Activated T-helper 17 cell treated with anti-CD3 and anti-CD28 coated beads, Interleukin-2, amount 50 U/mL, for 72 hours (primary cell): ENCODE data around the gene CEBPA. TPM values are rescaled to one million over a fixed set of nuclear protein-coding genes. Genes with fewer than 3 reads are reported as not detected.

Source experiments
- ATAC-seq: fragments of 150-1000 bp; cut with Tn5 transposase; replicated peaks from 2 replicates; pipeline ENCODE4 v1.10.0; 2021; ENCODE audit warnings: mild to moderate bottlenecking, moderate library complexity
- H3K27ac Mint-ChIP-seq: one replicate; pipeline ENCODE4 v1.8.0; 2022; ENCODE audit warnings: mixed read lengths
- H3K27me3 Mint-ChIP-seq: one replicate; pipeline ENCODE4 v1.8.0; 2022; ENCODE audit warnings: mixed read lengths
- H3K36me3 Mint-ChIP-seq: one replicate; pipeline ENCODE4 v1.8.0; 2022; ENCODE audit warnings: low read depth, mild to moderate bottlenecking, mixed read lengths
- H3K4me1 Mint-ChIP-seq: one replicate; pipeline ENCODE4 v1.8.0; 2022; ENCODE audit warnings: mixed read lengths
- H3K4me3 Mint-ChIP-seq: one replicate; pipeline ENCODE4 v1.8.0; 2022; ENCODE audit warnings: mild to moderate bottlenecking, mixed read lengths
- H3K9me3 Mint-ChIP-seq: one replicate; pipeline ENCODE4 v1.8.0; 2022; ENCODE audit warnings: mixed read lengths
- total RNA-seq, 2 donors: library from RNA; stranded (reverse); gene quantifications; one replicate each; pipeline ENCODE4 v1.2.3, GENCODE V29; 2022

The CEBPA gene
- under 1 TPM; 0.21 to 0.26 TPM for total RNA-seq

GRCh38 chr19:33302175-33302973, at the start of gene CEBPA:
Gene CEBPA (minus strand): TSS chr19:33302534. CDS start chr19:33302414, 120 bp downstream.
- Mint-ChIP-seq H3K27me3 (peaks cover 14% of the 10 kb centered on the region), H3K36me3 (no peaks in the 10 kb centered on the region), H3K4me3 (peak within 1 kb of the TSS; percentile 47), H3K4me1 (no peaks in the 10 kb centered on the region), H3K9me3 (no peaks in the 10 kb centered on the region), H3K27ac (no peak within 1 kb of the TSS)
- peak; percentile 85 for ATAC-seq

- H3K4me3 Mint-ChIP-seq = no peak overlapping the region
- peaks cover 2% of the 10 kb centered on the region for H3K9me3 Mint-ChIP-seq
- no peak for ATAC-seq
- H3K4me1 Mint-ChIP-seq = no peaks in the 10 kb centered on the region
- no peak overlapping the region for H3K27ac Mint-ChIP-seq
- no peaks in the 10 kb centered on the region for H3K36me3 Mint-ChIP-seq
- peaks cover 30% of the 10 kb centered on the region for H3K27me3 Mint-ChIP-seq
Observed at GRCh38 chr19:33350538-33351309, 48.4 kb upstream of the CEBPA start.

DNA sequence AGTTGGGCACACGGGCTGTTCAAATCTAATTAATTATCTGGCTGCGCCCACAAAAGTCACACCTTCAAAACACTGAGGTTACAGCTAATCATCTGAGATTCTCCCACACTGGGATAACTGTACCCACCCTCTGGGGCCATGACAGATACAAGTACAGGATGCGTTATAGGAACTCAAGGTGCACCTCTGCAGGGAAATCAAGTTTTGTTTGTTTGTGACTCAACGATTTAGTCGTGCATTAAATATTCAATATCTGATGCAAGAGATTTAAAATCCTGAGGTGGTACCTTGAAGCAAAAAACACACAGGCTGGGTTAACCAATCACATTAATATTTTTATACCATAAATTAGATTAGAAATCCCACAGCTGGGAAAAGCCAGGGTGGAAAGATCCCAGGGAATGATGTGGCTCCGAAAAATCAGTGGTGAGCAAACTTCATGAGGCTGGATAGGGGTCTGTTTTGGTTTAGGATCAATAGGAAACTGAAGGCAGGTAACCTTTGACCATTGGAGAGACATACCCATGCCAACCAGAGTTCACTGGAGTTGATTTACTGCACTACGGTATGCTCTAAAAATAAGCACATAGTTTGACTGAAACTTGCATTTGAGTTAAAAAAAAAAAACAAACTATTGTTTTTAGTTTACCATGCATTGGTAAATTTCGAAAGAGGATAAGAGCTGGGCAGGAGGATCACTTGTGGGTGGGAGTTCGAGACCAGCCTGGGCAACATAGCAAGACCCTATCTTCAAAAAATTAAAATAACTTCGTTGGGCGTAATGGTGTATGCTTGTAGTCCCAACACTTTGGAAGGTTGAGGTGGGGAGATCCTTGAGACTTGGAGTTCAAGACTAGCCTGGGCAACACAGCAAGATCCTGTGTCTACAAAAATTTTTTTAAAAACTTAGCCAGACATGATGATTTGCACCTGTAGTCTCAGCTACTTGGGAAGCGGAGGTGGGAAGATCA, 47.3 kb upstream of the CEBPA start:
- H3K4me3 Mint-ChIP-seq = no peak overlapping the region
- H3K4me1 Mint-ChIP-seq = no peaks in the 10 kb centered on the region
- H3K9me3 Mint-ChIP-seq = no peaks in the 10 kb centered on the region
- no peak overlapping the region for H3K27ac Mint-ChIP-seq
- ATAC-seq = no peak
- H3K36me3 Mint-ChIP-seq = no peaks in the 10 kb centered on the region
- H3K27me3 Mint-ChIP-seq = peaks cover 38% of the 10 kb centered on the region

DNA sequence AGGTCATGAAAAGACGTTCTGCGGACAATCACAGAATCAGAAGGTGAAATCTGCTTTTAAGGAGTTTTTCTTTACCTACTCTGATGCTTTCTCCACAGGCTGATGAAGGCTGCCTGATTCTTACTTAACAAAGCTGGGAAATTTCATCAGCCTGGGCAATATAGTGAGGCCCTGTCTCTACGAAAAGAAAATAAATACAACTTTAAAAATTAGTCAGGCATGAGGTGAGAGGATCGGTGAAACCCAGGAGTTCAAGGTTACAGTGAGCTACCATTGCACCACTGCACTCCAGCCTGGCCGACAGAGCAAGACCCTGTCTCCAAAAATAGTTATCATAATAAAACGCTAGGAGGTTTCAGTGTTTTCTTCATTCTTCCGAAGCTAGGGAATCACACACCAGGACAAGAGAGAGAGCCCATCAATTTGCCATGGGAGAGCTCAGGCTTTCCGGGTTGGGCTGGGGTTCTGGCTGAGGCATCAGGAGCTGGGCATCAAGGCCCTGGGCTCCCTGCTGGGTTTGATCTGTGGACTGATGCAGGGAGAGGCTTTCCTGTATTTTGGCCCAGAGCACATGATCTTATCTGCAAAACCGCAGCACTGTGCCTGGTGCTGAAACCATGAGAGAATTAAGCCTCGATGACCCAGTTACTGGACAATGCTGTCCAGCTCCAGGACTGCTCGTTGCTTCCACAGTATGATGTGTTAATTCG, 46.1 kb upstream of the CEBPA start:
- Mint-ChIP-seq H3K27me3 (peaks cover 43% of the 10 kb centered on the region), H3K4me3 (no peak overlapping the region), H3K27ac (no peak overlapping the region), H3K4me1 (no peaks in the 10 kb centered on the region), H3K9me3 (no peaks in the 10 kb centered on the region), H3K36me3 (no peaks in the 10 kb centered on the region)
- ATAC-seq = no peak

DNA sequence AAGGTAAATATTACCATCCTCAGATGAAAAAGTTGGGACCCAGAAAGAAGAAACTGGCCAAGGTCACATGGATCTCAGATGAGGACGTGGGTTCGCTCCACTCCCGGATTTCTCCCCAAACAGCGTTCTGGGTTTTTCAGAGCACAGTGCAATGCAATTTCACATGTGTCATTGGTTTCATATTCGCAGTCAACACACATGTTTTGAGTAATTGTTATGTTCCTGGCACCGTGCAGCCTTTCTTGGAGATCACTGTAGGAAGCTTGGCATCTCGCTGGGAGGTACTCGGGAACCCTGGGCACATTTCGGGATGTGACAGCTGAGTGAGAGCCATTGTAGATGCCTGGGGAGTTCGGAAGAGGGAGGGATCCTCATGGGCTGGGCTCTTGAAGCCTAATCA, 45.0 kb upstream of the CEBPA start:
- Mint-ChIP-seq H3K4me3 (no peak overlapping the region), H3K4me1 (no peaks in the 10 kb centered on the region), H3K36me3 (no peaks in the 10 kb centered on the region), H3K27me3 (peaks cover 53% of the 10 kb centered on the region), H3K9me3 (no peaks in the 10 kb centered on the region), H3K27ac (no peak overlapping the region)
- ATAC-seq = no peak

- Mint-ChIP-seq H3K36me3 (no peaks in the 10 kb centered on the region), H3K9me3 (no peaks in the 10 kb centered on the region), H3K4me1 (no peaks in the 10 kb centered on the region), H3K27me3 (peaks cover 59% of the 10 kb centered on the region), H3K4me3 (no peak overlapping the region), H3K27ac (no peak overlapping the region)
- ATAC-seq = no peak
Observed at GRCh38 chr19:33346665-33347064, 44.3 kb upstream of the CEBPA start.

DNA sequence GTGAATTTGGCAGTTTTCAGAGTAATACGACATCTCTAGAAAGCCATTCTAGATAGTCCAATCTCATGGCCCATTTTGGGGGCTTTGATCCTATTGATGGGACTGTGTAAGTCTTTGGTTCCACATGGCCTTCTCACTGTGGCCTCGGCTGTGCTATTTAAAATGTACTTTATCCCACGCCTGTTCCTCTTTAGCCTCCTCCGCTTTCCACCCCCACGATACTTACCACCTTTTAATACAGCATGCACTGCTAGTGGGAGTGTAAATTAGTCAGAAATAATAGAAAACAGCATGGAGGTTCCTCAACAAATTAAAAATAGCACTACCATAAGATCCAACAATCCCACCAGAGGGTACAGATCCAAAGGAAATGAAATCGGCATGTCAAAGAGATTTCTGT, 42.8 kb upstream of the CEBPA start:
- no peaks in the 10 kb centered on the region for H3K9me3 Mint-ChIP-seq
- no peak for ATAC-seq

GRCh38 chr19:33344573-33344925, 42.2 kb upstream of the CEBPA start:
- no peaks in the 10 kb centered on the region for H3K4me1 Mint-ChIP-seq
- H3K36me3 Mint-ChIP-seq = no peaks in the 10 kb centered on the region
- no peak overlapping the region for H3K4me3 Mint-ChIP-seq
- no peak for ATAC-seq
- no peaks in the 10 kb centered on the region for H3K9me3 Mint-ChIP-seq
- no peak overlapping the region for H3K27ac Mint-ChIP-seq
- H3K27me3 Mint-ChIP-seq = peaks cover 68% of the 10 kb centered on the region

More for the DNA sequence above, 42.8 kb upstream of the CEBPA start:
- Mint-ChIP-seq H3K27ac (no peak overlapping the region), H3K27me3 (peaks cover 68% of the 10 kb centered on the region), H3K4me1 (no peaks in the 10 kb centered on the region), H3K36me3 (no peaks in the 10 kb centered on the region), H3K4me3 (no peak overlapping the region)

GRCh38 chr19:33343859-33344572, 41.7 kb upstream of the CEBPA start:
- ATAC-seq = no peak
- no peaks in the 10 kb centered on the region for H3K9me3 Mint-ChIP-seq
- H3K4me3 Mint-ChIP-seq = no peak overlapping the region
- no peaks in the 10 kb centered on the region for H3K36me3 Mint-ChIP-seq
- H3K27ac Mint-ChIP-seq = no peak overlapping the region
- peaks cover 68% of the 10 kb centered on the region for H3K27me3 Mint-ChIP-seq
- no peaks in the 10 kb centered on the region for H3K4me1 Mint-ChIP-seq

GRCh38 chr19:33343301-33343700, 41.0 kb upstream of the CEBPA start:
- no peak overlapping the region for H3K27ac Mint-ChIP-seq
- H3K4me1 Mint-ChIP-seq = no peaks in the 10 kb centered on the region
- H3K36me3 Mint-ChIP-seq = no peaks in the 10 kb centered on the region
- H3K27me3 Mint-ChIP-seq = peaks cover 65% of the 10 kb centered on the region
- H3K4me3 Mint-ChIP-seq = no peak overlapping the region
- H3K9me3 Mint-ChIP-seq = no peaks in the 10 kb centered on the region
- no peak for ATAC-seq

- ATAC-seq = no peak
- Mint-ChIP-seq H3K36me3 (no peaks in the 10 kb centered on the region), H3K4me1 (no peaks in the 10 kb centered on the region), H3K27ac (no peak overlapping the region), H3K9me3 (no peaks in the 10 kb centered on the region), H3K27me3 (peaks cover 57% of the 10 kb centered on the region), H3K4me3 (no peak overlapping the region)
Observed at GRCh38 chr19:33340991-33341390, 38.7 kb upstream of the CEBPA start.

GRCh38 chr19:33339016-33339984, 37.0 kb upstream of the CEBPA start:
- no peaks in the 10 kb centered on the region for H3K9me3 Mint-ChIP-seq
- ATAC-seq = no peak
- H3K36me3 Mint-ChIP-seq = no peaks in the 10 kb centered on the region
- no peaks in the 10 kb centered on the region for H3K4me1 Mint-ChIP-seq
- no peak overlapping the region for H3K27ac Mint-ChIP-seq
- no peak overlapping the region for H3K4me3 Mint-ChIP-seq
- peaks cover 40% of the 10 kb centered on the region for H3K27me3 Mint-ChIP-seq
